Stimulated activated CD4-positive, alpha-beta T cell treated with anti-CD3 and anti-CD28 coated beads, Interleukin-4, amount 100 ng/mL, for 4 hours (primary cell): ENCODE data around the gene C17orf67.

Source experiments
- DNase-seq, 2 experiments: peaks; one replicate each; pipeline ENCODE4 v3.0.0-alpha.2; 2020

The C17orf67 gene, protein sequence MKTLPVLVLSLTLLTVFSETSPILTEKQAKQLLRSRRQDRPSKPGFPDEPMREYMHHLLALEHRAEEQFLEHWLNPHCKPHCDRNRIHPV

DNA sequence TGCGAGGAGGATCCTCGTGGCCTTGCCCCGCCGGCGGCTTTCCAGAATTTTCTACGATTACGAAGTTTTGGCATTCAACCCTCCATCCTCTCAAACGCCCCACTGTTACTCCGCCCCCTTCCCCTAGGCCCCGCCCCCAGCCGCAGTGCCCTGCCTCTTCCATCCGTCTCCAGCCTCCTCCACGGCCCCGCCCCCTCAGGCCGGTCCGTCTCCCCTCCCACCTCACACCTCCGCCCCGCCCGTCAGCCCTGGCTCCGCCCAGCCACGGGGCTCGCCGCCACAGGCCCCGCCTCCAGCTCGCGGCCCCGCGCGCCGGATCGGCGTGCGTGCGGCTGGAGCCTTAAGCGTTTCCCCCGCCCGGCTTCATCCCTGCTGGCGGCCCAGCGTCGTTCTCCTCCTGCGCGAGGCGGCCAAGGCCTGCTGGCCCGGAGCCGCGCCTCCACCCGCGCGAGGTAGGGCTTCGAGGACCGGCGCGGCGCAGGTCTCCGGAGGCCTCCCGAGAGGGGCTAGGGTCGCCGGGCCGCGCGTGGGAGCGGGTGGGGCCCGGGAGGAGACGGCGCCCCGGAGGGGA, at the start of gene C17orf67, which contains the start of gene DGKE:
Gene C17orf67 (minus strand): TSS at position 112 of the 571 bp plus-strand sequence. CDS start 18,110 bp downstream, outside the sequence.
Gene DGKE (plus strand): TSS at position 343 of the 571 bp plus-strand sequence. CDS start 645 bp downstream, outside the sequence.
- DNase-seq, result peak; percentile 98 to 100

DNA sequence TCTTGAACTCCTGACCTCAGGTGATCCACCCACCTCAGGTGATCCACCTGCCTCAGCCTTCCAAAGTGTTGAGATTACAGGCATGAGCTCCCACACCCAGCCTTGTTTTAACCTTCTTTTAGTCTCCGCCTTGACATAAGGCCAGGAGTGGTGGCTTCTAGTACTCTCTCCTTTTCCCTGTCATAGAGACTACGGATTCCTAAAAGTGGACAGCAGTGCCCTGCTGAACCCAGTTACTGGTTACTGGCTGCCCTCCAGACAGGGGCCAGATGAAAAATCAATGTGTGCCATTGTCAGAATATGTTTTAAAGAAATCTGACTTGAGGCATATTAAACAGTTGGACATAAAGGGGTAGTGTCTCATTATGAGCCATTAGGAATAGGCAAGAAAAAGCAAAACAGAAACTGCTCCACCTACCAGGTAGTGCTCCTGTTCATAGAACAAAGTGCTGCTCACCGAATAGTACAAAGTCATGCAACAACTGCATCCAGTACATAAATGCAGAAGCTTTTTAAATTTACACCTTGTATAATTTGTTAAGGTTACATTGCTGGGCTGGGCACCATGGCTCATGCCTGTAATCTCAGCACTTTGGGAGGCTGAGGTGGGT, 48.1 kb upstream of the C17orf67 start:
- DNase-seq, result no peak

DNA sequence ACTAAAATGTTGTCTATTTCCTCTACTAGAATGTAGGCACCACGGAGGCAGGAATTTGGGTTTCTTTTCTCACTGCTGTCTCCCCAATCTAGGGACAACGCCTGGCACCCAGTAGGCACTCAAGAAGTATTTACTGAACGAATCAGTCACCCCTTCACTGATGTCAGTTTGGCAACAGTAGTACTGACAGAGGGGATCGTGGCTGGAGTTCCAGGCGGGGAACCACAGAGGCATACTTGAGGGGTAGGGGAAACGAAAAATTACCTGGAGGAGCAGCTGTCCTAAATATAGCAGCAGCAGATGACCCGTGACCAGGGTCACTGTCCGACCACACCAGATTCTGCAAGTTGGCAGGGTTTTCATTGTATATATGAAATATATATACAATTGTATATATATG, 46.9 kb upstream of the C17orf67 start:
- no peak for DNase-seq

DNA sequence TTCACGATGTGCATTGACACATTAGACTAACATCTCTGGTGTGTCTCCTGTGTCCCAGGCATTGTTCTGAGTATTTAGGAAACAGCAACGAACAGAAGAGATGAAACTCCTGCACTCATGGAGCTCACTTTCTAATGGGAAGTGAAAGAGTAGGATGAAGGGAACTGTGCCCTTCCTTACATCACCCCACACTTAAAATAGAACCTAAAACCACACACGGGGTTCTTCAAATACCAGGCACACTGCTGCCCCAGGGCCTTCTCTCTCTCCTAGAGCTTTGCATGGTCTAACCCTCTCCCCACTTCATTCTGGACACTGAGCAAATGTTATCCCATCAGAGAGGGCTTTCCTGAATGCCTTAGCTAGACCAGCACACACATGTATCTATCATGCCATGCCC, 46.4 kb upstream of the C17orf67 start:
- no peak for DNase-seq

DNA sequence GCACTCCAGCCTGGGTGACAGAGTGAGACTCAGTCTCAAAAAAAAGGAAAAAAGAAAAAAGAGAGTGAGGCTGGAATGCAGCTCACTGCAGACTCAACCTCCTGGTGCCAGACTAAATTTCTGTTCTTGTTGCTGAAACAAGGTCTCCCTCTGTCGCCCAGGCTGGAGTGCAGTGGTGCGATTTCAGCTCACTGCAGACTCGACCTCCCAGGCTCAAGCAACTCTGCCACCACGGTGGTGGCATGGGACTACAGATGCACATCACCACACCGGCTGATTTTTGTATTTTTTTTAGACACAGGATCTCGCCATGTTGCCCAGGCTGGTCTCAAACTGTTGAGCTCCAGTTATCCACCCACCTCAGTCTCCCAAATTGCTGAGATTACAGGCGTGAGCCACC, 45.6 kb upstream of the C17orf67 start:
- no peak for DNase-seq

DNA sequence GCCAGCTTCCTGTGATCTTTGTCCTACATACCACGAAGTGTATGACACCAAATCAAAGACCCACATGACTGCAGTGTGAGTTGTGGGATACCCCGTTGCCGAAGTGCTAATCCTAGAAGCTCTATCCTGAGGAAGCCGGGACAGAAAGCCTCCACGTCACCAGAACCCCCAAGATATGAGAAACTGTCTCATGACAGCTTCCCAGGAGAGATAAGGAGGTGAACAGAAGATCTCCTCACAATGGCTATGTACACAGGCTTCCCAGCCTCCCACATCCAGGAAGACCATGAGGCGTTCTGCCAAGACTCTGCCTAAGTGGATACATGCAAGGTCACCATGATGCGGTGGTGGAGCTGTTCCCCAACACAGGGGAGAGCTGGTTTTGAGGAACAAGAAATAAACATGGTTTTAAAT, 43.1 kb upstream of the C17orf67 start:
- no peak for DNase-seq

DNA sequence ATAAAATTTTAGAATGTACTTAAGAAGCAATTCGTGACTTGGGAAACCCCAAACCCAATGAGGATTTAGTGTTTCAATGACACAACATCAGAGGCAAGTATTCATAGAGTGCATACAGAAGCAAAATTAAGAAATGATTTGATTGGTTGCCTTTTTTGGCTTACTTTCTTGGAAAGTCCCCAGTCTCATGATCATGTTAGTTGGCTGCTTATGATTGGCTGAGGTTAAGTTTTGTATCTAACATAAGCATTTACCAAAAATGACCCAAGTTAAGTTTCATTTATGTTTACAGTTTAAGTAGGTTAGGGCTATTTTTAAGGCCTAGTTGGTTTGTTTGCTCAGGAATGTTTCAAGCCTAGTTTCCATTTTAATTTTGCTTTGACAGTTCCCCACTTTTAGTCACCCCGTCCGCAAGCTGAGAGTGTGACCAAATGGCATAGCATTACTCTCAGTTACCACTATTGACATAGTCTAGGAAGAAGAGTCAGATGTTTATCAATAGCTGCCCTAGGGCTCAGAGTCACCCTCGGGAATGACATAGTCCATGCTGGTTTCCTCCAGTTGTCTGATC, 36.4 kb upstream of the C17orf67 start:
- DNase-seq, result no peak

DNA sequence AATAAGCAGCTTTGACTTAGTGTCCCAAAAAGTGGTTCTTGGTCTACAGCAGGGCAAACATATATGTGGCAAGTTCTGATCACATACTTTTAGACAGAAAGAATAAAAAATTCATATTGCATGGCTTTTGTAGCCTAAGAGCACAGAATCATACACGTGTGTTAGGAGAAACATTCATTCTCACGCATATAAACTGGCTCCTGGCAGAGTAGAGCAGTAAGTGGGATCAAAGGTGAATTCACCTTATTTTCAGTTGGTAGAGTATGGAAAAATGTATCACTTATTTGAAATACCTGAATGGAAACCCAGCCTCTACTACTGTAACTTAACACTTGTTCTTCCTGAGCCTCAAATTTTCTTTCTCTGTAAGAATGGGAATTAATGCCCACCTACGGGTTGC, 35.0 kb upstream of the C17orf67 start:
- no peak for DNase-seq

DNA sequence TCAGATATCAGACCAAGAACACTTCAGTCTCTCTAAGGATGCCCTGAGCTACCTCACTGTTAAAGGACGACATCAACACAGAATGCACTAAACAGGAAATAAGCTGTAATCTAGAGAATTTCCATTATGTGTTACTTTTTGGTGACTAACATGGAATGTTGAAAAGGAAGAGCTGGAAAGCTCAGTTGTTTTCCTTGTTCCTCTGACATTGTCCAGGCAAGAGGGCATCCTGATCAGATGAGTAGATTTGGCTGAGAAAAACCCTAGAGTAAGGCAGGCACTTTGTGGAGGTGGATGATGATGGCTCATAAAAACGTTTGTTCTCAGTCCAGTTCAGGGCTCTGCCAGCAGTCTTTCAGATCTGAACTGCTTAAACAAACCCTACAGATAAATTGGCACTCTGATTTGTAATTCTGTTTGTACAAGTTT, 34.2 kb upstream of the C17orf67 start:
- no peak for DNase-seq

DNA sequence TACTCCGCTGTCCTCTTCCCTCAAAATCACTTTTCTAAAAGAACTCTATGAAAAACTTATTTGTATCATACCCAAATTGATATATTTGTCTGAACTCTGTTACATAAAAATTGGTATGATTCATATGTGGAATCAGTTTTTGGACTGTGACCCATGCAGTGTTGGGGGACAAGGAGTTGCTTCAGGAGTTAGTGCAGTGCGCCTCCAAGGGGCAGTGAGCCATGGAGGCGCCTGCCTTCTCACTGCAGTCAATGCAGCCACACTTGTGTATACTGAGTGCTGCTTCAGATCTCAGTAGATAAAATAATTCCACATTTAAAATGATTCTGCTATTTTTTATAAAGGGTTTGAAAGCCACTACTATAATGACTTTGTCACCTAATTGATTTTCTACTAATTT, 32.8 kb upstream of the C17orf67 start:
- no peak for DNase-seq

DNA sequence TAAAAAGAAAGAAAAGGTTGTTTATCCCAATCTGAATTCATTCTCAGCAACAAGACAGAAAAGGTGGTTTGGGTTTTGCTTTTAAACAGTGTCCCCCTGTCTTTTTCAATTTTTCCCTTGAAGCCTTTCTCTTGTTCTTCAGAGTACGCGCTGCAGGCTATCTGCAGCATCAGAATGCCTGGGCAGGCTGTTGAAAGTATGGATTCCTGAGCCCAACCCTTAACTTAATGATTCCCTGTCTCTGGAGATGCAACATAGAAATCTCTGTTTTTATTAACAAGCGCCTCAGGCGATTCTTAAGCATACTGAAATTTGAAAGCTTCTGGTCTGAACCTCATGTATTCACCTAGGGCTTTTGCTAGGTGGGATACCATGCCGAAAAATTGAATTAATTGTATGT, 32.4 kb upstream of the C17orf67 start:
- no peak for DNase-seq

DNA sequence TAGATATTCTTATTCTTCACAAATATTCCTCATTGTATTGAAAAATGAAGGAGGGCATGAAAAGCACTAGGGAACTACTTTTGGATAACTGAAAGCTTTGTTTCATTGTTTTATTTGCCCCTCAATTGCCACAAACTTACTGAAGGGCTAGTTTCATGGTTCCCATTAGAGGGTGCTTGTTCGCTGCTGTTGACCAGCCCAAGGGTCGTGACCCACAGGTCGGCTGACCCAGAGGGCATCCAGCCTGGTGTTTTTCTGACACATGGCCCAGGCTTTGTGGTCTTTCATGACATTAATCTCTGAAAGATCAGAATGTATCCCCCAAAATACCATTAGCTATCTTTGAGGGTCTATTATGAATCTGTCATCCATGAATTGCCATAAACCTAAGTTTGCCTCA, 30.3 kb upstream of the C17orf67 start:
- DNase-seq, result no peak

DNA sequence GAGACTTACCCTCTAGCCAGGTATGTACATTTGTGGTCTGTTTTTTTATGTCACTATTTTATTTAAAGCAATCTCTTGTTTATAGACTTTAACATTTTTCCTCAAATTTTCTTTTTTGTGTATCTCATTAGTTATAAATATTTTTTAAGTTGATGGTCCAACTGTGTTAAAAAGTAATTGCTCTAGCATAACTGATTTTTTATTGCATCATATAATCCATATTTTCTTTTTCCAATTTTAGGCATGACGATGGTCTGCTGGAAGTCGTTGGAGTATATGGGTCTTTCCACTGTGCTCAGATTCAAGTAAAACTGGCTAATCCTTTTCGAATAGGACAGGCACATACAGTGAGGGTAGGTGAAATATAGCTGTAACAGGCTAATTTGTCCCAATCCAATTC, 28.2 kb upstream of the C17orf67 start:
- no peak for DNase-seq

DNA sequence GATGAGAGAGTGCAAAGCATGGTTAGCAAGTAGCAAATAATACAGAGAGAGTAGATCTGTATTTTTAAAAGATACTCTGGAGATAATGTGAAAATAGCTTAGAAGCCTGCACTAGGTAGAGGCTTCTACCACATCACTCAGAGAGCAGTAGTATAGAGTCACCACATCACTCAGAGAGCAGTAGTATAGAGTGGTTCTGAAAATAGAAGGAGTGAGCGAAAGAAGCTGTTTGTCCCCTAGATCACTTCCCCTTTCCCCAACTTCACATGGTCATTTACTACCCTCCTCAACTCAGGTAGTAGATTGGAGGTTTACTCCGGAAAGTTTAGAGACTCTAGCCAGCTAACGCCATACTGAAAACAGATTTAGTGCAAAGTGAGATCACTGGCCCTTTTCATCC, 17.3 kb upstream of the C17orf67 start:
- DNase-seq, result no peak

DNA sequence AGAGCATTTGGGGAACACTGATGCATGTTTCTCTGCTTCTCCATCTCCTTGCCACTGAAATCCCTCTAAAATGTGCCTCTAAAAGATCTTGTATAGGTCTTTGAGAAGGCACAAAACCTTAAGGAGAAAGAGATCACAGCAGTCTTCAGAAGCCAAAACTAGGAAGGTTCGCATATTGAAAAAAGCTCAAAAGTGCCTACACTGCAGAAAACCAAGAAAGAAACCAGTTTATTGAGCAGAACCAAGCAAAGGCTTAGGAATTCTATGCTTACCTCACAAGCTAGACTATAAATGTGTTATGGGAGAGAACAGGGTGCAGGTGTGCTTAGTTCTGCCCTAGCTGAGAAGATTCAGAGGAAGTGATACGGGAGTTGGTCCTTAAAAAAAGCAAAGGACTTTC, 16.9 kb upstream of the C17orf67 start:
- no peak for DNase-seq

DNA sequence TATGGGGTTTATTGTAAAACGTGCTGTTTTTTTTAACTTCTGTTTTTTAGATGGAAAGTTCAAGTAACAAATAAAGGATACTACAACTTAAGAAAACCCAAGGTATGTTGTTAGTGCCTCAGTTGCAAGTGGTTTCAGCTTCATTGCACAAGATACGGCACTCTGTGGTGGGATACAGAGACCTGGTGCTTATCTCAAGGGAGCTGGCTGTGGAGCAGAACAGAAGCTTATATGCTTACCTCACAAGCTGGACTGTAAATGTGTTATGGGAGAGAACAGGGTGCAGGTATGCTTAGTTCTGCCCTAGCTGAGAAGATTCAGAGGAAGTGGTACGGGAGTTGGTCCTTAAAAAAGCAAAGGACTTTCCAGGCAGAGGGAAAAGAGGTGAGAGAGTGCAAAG, 15.4 kb upstream of the C17orf67 start:
- no peak for DNase-seq

DNA sequence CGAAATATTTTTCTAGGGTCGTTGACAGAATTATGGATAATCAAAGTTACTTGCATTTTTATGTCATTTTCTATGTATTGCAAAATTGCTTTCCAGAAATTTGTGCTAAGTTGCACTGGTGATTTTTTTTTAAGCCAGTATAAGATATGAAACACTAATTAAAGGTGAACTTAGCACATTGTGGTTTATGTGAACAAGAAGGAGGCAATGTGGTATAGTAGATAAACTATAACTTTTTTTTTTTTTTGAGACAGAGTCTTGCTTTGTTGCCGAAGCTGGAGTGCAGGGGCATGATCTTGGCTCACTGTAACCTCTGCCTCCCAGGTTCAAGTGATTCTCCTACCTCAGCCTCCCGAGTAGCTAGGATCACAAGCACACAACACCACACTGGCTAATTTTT, 13.4 kb upstream of the C17orf67 start:
- DNase-seq, result no peak

DNA sequence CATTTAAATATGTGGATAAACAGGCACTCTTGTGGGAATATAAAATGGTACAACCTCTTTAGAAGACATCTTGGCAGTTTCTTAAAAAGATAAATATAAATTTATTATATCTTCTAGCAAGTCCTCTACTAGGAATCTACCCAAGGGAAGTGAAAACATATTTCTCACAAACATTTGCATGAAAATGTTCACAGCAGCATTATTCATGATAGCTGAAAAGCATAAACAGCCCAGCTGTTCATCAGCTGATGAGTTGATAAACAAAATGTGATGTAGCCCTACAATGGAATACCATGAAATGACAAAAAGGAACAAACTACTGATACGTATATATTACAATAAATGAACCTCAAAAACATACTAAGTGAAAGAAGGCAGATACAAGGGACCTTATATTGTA, 12.2 kb upstream of the C17orf67 start:
- DNase-seq, result no peak

DNA sequence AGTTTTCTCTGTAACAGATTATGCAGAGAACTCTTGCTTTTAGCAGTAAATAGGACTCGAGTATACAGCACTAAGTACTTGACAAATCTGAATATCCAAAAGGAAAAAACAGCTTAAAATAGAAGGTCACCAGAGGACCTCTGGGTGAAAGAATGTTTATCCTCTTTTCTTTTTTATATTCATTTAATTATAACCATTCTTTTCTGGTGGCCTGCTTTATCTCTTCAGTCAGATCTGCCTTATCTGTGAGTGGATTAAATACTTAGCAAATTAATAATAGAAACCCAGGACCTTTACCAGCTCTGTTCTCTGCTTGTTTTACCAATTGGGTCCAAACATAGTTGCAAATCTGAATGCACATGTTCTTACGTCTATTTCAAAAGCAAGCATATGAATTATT, 8.9 kb upstream of the C17orf67 start:
- no peak for DNase-seq

DNA sequence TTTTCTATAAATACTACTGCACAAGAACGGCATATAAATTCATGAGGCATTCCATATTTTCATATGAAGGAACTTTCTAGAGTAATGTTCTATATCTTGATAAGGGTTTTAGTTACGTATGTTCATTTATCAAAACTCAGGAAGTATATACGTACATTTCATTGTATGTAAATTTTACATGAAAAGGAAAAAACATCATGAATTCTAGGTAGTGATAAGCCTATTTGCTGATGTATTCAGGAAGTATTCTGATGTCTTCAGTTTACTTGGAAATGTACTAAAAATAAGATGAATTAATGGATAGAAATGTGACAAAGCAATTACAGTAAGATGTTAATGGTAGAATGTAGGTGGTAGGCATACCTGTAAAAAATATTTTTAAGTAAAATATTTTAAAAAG, 5.0 kb upstream of the C17orf67 start:
- DNase-seq, result no peak

DNA sequence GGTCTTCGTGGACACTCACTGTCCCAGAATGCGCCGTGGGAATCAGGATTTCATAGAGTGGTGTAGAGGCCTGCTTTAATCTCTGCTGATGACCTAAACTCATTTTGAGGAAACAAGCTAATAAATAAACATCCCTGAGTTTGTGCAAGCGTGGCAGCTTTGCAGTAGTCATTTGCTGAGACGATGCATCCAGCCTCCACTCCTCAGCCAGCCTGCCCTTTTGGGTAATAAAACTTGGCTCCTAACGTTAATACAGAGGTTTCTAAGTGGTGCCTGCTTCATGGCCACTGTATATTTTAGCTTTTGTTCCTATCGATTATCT, 1.5 kb upstream of the C17orf67 start:
- DNase-seq, result no peak

DNA sequence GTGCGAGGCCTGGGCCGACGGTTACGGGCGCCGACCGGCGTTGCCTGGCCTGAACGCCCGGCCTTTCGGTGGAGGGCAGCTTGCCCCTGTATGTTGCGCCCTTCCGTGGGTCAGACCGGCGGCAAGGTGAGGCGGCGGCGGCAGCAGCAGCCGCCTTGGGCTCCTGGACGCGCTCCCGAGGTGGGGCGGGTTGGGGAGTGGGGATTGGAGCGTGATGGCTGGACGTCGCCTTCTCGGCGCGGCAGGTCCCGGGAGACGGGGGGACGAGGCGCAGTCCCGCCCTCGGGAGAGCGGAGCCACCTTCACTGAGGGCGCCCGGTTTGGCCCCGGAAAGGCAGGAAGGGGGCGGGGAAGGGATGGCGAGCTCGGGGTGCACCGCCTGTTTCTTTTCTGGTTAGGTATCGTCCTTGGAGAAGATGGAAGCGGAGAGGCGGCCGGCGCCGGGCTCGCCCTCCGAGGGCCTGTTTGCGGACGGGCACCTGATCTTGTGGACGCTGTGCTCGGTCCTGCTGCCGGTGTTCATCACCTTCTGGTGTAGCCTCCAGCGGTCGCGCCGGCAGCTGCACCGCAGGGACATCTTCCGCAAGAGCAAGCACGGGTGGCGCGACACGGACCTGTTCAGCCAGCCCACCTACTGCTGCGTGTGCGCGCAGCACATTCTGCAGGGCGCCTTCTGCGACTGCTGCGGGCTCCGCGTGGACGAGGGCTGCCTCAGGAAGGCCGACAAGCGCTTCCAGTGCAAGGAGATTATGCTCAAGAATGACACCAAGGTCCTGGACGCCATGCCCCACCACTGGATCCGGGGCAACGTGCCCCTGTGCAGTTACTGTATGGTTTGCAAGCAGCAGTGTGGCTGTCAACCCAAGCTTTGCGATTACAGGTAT, 902 bp upstream of the C17orf67 start:
- DNase-seq, result peak; percentile 60 to 63

DNA sequence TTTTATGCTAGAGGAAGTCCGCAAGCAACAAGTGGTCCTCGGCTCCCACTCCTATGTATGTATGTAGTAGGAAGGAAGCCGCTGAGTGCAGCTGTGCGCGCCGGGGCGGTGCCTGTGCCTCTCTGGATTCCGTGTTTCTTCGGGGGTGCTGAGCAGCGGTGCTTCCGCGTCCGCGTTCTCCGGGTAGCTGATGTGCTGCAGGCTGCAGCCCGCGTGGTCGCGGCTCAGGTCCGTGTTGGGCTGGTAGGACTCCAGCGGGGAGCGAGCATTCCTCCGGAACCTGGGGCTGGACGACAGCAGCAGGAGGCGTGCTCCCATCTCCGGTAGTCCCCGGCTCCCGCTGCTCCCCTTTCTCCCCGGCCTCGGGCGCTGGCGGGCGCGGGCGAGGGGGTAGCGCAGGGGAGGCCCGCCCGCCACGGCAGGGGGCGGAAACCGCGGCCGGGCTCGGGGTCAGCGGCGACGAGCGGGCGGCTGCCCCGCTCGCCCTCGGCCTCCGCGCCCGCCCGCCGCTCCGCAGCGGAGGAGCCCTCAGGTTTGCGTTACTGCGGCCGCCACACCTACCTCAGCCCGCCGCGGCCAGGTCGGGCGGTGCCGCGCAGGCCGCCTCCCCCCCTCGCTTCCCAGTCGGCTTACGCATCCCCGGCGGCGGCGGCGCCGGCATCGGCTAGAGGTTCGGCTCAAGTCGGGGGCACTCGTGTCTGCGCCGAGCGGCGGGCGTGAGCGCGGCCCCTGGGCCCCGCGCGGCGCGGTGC, 487 bp downstream of the C17orf67 start:
- DNase-seq, result peak; percentile 59 to 67
